ENCODE results near the gene BRMS1L. TPM values are rescaled to one million over a fixed set of nuclear protein-coding genes. Genes with fewer than 3 reads are reported as not detected.

Gene BRMS1L
- polyA plus RNA-seq, 1 donor = 24.0 TPM

Other genes starting within 250 kb of the BRMS1L start
- 48.7 TPM for gene RALGAPA1, start 17.0 kb upstream of the BRMS1L start, polyA plus RNA-seq (ENCODE audit: insufficient read length)